ENCODE results near the gene PSMC1.

The PSMC1 gene

GRCh38 chr14:90303473-90303872 lies 47.1 kb downstream of the PSMC1 start:
- no peak for ATAC-seq
- Mint-ChIP-seq H3K4me1 (peaks cover 4% of the 10 kb centered on the region), H3K27me3 (no peaks in the 10 kb centered on the region), H3K9me3 (no peaks in the 10 kb centered on the region), H3K27ac (no peak overlapping the region), H3K4me3 (no peak overlapping the region), H3K36me3 (ENCODE audit: low read depth) (peaks cover 31% of the 10 kb centered on the region)
- DNase-seq: no peak

- Mint-ChIP-seq H3K9me3 (no peaks in the 10 kb centered on the region), H3K27me3 (no peaks in the 10 kb centered on the region), H3K27ac (no peak overlapping the region), H3K36me3 (ENCODE audit: low read depth) (peaks cover 40% of the 10 kb centered on the region), H3K4me3 (no peak overlapping the region), H3K4me1 (peaks cover 4% of the 10 kb centered on the region)
- DNase-seq (no peak), ATAC-seq (no peak)
These were observed 48.1 kb downstream of the PSMC1 start for GRCh38 chr14:90304502-90304901.

GRCh38 chr14:90305176-90305601 lies 48.8 kb downstream of the PSMC1 start:
- Mint-ChIP-seq H3K27me3 (no peaks in the 10 kb centered on the region), H3K27ac (no peak overlapping the region), H3K9me3 (no peaks in the 10 kb centered on the region), H3K4me3 (no peak overlapping the region), H3K36me3 (ENCODE audit: low read depth) (peaks cover 43% of the 10 kb centered on the region), H3K4me1 (peaks cover 4% of the 10 kb centered on the region)
- ATAC-seq (no peak), DNase-seq (no peak)

- H3K4me3 Mint-ChIP-seq: no peak overlapping the region
- ATAC-seq (no peak), DNase-seq (no peak)
- H3K9me3 Mint-ChIP-seq: no peaks in the 10 kb centered on the region
- H3K27ac Mint-ChIP-seq: no peak overlapping the region
- peaks cover 49% of the 10 kb centered on the region for H3K36me3 Mint-ChIP-seq (ENCODE audit: low read depth)
- H3K4me1 Mint-ChIP-seq: no peaks in the 10 kb centered on the region
- H3K27me3 Mint-ChIP-seq: no peaks in the 10 kb centered on the region
These were observed 52.2 kb downstream of the PSMC1 start for GRCh38 chr14:90308561-90308960.

- no peak overlapping the region for H3K4me3 Mint-ChIP-seq
- H3K27ac Mint-ChIP-seq: no peak overlapping the region
- peaks cover 48% of the 10 kb centered on the region for H3K36me3 Mint-ChIP-seq (ENCODE audit: low read depth)
- DNase-seq (no peak), ATAC-seq (no peak)
- no peaks in the 10 kb centered on the region for H3K27me3 Mint-ChIP-seq
- H3K9me3 Mint-ChIP-seq: peaks cover 12% of the 10 kb centered on the region
- peaks cover 22% of the 10 kb centered on the region for H3K4me1 Mint-ChIP-seq
These were observed 60.9 kb downstream of the PSMC1 start for GRCh38 chr14:90317286-90317685.

- H3K36me3 Mint-ChIP-seq (ENCODE audit: low read depth): peaks cover 46% of the 10 kb centered on the region
- ATAC-seq: no peak
- no peak overlapping the region for H3K4me3 Mint-ChIP-seq
- H3K27me3 Mint-ChIP-seq: no peaks in the 10 kb centered on the region
- peaks cover 12% of the 10 kb centered on the region for H3K9me3 Mint-ChIP-seq
- peaks cover 22% of the 10 kb centered on the region for H3K4me1 Mint-ChIP-seq
- H3K27ac Mint-ChIP-seq: no peak overlapping the region
- no peak for DNase-seq
These were observed 61.7 kb downstream of the PSMC1 start for GRCh38 chr14:90318016-90318415.

- peaks cover 12% of the 10 kb centered on the region for H3K9me3 Mint-ChIP-seq
- H3K27ac Mint-ChIP-seq: peak overlapping the region; percentile 80
- H3K27me3 Mint-ChIP-seq: no peaks in the 10 kb centered on the region
- no peak overlapping the region for H3K4me3 Mint-ChIP-seq
- peaks cover 23% of the 10 kb centered on the region for H3K4me1 Mint-ChIP-seq
- ATAC-seq: no peak
- peaks cover 40% of the 10 kb centered on the region for H3K36me3 Mint-ChIP-seq (ENCODE audit: low read depth)
- no peak for DNase-seq
These were observed 62.8 kb downstream of the PSMC1 start for GRCh38 chr14:90319173-90319572.

GRCh38 chr14:90319634-90320541 lies 63.5 kb downstream of the PSMC1 start:
- H3K36me3 Mint-ChIP-seq (ENCODE audit: low read depth): peaks cover 39% of the 10 kb centered on the region
- DNase-seq (no peak), ATAC-seq (peak; percentile 59)
- no peak overlapping the region for H3K4me3 Mint-ChIP-seq
- peaks cover 23% of the 10 kb centered on the region for H3K4me1 Mint-ChIP-seq
- peaks cover 12% of the 10 kb centered on the region for H3K9me3 Mint-ChIP-seq
- no peaks in the 10 kb centered on the region for H3K27me3 Mint-ChIP-seq
- peak overlapping the region; percentile 80 for H3K27ac Mint-ChIP-seq

GRCh38 chr14:90321891-90322290 lies 65.5 kb downstream of the PSMC1 start:
- no peak overlapping the region for H3K4me3 Mint-ChIP-seq
- H3K9me3 Mint-ChIP-seq: peaks cover 12% of the 10 kb centered on the region
- H3K27ac Mint-ChIP-seq: no peak overlapping the region
- ATAC-seq (no peak), DNase-seq (no peak)
- H3K27me3 Mint-ChIP-seq: no peaks in the 10 kb centered on the region
- H3K36me3 Mint-ChIP-seq (ENCODE audit: low read depth): peaks cover 35% of the 10 kb centered on the region
- peaks cover 23% of the 10 kb centered on the region for H3K4me1 Mint-ChIP-seq

Data from activated naive CD8-positive, alpha-beta T cell treated with anti-CD3 and anti-CD28 coated beads, Interleukin-2, amount 50 U/mL, for 24 hours (primary cell).